Right lobe of liver (tissue), 6 donors: ENCODE data around the gene MAP3K7. TPM values are rescaled to one million over a fixed set of nuclear protein-coding genes. Genes with fewer than 3 reads are reported as not detected.

Experiments used
- ATAC-seq, 4 donors: fragments of 200-7000 bp; cut with Tn5 transposase; one replicate each; pipeline ENCODE4 v1.9.1; 2020; ENCODE audit warnings: mild to moderate bottlenecking in 4 of 4, moderate library complexity in 4 of 4
- DNase-seq, 3 donors: peaks; one replicate each; pipeline ENCODE4 v3.0.0-alpha.2; 2020
- H3K27ac ChIP-seq, 3 donors: fragments of 200-600 bp; one replicate each; pipeline ENCODE4 v1.8.0; 2022
- H3K27me3 ChIP-seq, 2 donors: fragments of 200-600 bp; one replicate each; pipeline ENCODE4 v1.8.0; 2022
- H3K36me3 ChIP-seq, 4 donors: fragments of 200-600 bp; sonication (generic) in 1 of 4; one replicate each; pipeline versions ENCODE4 v1.5.1 to v1.8.0; 2017 to 2022; ENCODE audit warnings: control low read depth in 1 of 4
- H3K4me1 ChIP-seq, 4 donors: fragments of 200-600 bp; sonication (generic) in 1 of 4; one replicate each; pipeline versions ENCODE4 v1.5.1 to v1.8.0; 2017 to 2022; ENCODE audit warnings: control low read depth in 1 of 4
- H3K4me3 ChIP-seq, 3 donors: fragments of 200-600 bp; one replicate each; pipeline ENCODE4 v1.8.0; 2022
- H3K9me3 ChIP-seq, 4 donors: fragments of 200-600 bp; sonication (generic) in 1 of 4; one replicate each; pipeline versions ENCODE4 v1.5.1 to v1.8.0; 2017 to 2022; ENCODE audit warnings: control low read depth in 1 of 4
- POLR2A ChIP-seq: fragments of 450-650 bp; IDR thresholded peaks from one replicate; pipeline ENCODE4 v1.6.1; 2017; ENCODE audit warnings: antibody characterized with exemption, mild to moderate bottlenecking
- WGBS: methylation state at CpG from one replicate; pipeline ENCODE4 v1.1.6; 2018; ENCODE audit warnings: low coverage, low lambda C conversion rate; ENCODE audit not compliant: insufficient coverage; ENCODE audit errors: missing lambda C conversion rate; 5-methylcytosine and 5-hydroxymethylcytosine counted together
- intact Hi-C, 2 donors: fragments of 100-400 bp; cut with DNase I; formaldehyde crosslinking; loops; one replicate each; pipeline versions ENCODE4 v1.11.2 to v1.14.1; 2022
- total RNA-seq, 6 experiments: library from RNA; depleted of rRNA in 2 of 6; stranded (reverse); fragments of >200 nt in 2 of 6; fragmentation: NEBNext Ultra II Directional in 3 of 6; extraction: Animal tissue kit (Norgen Biotek cat#: 25700) in 3 of 6; gene quantifications; one replicate each; pipeline versions ENCODE4 v1.1.0 to v1.2.4, GENCODE V29; 2016 to 2023
- TF ChIP-seq, protein P1 (sequence below), 4 donors: fragments of 200-600 bp in 3 of 4; fragments of 450-650 bp in 1 of 4; IDR thresholded peaks; one replicate each; pipeline versions ENCODE4 v1.5.1 to v1.8.0; 2016 to 2022; ENCODE audit warnings: antibody characterized with exemption in 4 of 4, mild to moderate bottlenecking in 2 of 4
- donor health status: DM: no; HTN: yes; CAD: no.
- donor health status: DM: no; HTN: no; CAD: no.
- donor health status: DM: no; HTN: no; CAD: no.
- donor health status: DM: no; HTN: yes; CAD: no.
- donor health status: DM: no; HTN: yes; CAD: no.

The MAP3K7 gene
- total RNA-seq, 6 experiments from 2014 or later, result 8.1 to 12.5 (median 10.3) TPM

GRCh38 chr6:90596967-90597539, 10.2 kb upstream of the MAP3K7 start:
- H3K4me3 ChIP-seq, result no peak overlapping the region
- no peak overlapping the region for H3K27ac ChIP-seq
- TF ChIP-seq, protein P1, sequence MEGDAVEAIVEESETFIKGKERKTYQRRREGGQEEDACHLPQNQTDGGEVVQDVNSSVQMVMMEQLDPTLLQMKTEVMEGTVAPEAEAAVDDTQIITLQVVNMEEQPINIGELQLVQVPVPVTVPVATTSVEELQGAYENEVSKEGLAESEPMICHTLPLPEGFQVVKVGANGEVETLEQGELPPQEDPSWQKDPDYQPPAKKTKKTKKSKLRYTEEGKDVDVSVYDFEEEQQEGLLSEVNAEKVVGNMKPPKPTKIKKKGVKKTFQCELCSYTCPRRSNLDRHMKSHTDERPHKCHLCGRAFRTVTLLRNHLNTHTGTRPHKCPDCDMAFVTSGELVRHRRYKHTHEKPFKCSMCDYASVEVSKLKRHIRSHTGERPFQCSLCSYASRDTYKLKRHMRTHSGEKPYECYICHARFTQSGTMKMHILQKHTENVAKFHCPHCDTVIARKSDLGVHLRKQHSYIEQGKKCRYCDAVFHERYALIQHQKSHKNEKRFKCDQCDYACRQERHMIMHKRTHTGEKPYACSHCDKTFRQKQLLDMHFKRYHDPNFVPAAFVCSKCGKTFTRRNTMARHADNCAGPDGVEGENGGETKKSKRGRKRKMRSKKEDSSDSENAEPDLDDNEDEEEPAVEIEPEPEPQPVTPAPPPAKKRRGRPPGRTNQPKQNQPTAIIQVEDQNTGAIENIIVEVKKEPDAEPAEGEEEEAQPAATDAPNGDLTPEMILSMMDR (IDR thresholded peaks at IDR 0.05), result no peak
- TF ChIP-seq POLR2A, result no peak
- no peaks in the 10 kb centered on the region for H3K27me3 ChIP-seq
- 29% methylated on average over 5 of the region's 5 CpGs for WGBS
- no peak for ATAC-seq
- H3K4me1 ChIP-seq, result no peaks in the 10 kb centered on the region
- DNase-seq, result no peak
- intact Hi-C loops, result no loop called here
- H3K36me3 ChIP-seq, result no peaks in the 10 kb centered on the region
- no peaks in the 10 kb centered on the region for H3K9me3 ChIP-seq

- no peak for ATAC-seq
- intact Hi-C loops, result no loop called here
- TF ChIP-seq, protein P1 (IDR thresholded peaks at IDR 0.05), result no peak
- H3K9me3 ChIP-seq, result no peaks in the 10 kb centered on the region
- H3K4me1 ChIP-seq, result no peaks in the 10 kb centered on the region
- DNase-seq, result no peak
- H3K36me3 ChIP-seq, result no peaks in the 10 kb centered on the region
- H3K4me3 ChIP-seq, result no peak overlapping the region
- H3K27ac ChIP-seq, result no peak overlapping the region
- H3K27me3 ChIP-seq, result no peaks in the 10 kb centered on the region
- 13% methylated on average over 1 of the region's 3 CpGs for WGBS
These were observed 9.0 kb upstream of the MAP3K7 start for GRCh38 chr6:90595854-90596253.

DNA sequence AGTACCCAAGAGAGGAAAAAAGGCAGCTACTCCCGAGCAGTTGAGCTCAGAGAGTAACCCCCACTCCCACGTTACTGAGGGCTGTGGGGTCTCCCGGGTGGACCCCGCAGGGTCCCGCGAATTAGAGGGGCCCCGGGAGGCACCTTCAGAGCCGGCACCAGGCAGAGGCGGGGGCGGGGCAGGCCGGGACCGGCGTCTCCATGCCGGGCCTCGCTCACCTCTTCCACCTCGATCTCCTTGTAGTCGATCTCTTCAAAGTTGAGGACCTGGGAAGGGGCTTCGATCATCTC, 381 bp downstream of the MAP3K7 start:
- Histone ChIP-seq H3K36me3 (no peaks in the 10 kb centered on the region), H3K27me3 (no peaks in the 10 kb centered on the region), H3K27ac (peak overlapping the region; percentile 90), H3K4me3 (peak overlapping the region; percentile 92 to 99 (median 98)), H3K9me3 (no peaks in the 10 kb centered on the region), H3K4me1 (peaks cover 0 to 23% (median 4%) of the 10 kb centered on the region in 4 donors)
- TF ChIP-seq, protein P1 (IDR thresholded peaks at IDR 0.05), result no peak
- no peak for TF ChIP-seq POLR2A
- 0% methylated on average over 12 of the region's 18 CpGs for WGBS
- intact Hi-C loops, result no loop called here
- DNase-seq (no peak), ATAC-seq (peak; percentile 38 to 56 (median 50))

GRCh38 chr6:90584636-90585255, 2.1 kb downstream of the MAP3K7 start:
- intact Hi-C loops, result no loop called here

More at GRCh38 chr6:90584636-90585255, 2.1 kb downstream of the MAP3K7 start:
- Histone ChIP-seq H3K27me3 (no peaks in the 10 kb centered on the region), H3K4me3 (no peak overlapping the region), H3K36me3 (no peaks in the 10 kb centered on the region), H3K4me1 (peaks cover 0 to 23% (median 4%) of the 10 kb centered on the region in 4 donors), H3K9me3 (no peaks in the 10 kb centered on the region), H3K27ac (no peak overlapping the region)
- DNase-seq, result no peak
- no peak for ATAC-seq
- TF ChIP-seq, protein P1 (IDR thresholded peaks at IDR 0.05), result no peak
- TF ChIP-seq POLR2A, result no peak
- 90% methylated on average over 2 of the region's 2 CpGs for WGBS
